K562 (cell line): Measurements from ENCODE around the gene RHEBL1. TPM values are rescaled to one million over a fixed set of nuclear protein-coding genes. Genes with fewer than 3 reads are reported as not detected.

Experiments used
- ELK3 ChIP-seq: fragments of 450-650 bp; formaldehyde crosslinking; IDR thresholded peaks from 2 replicates; pipeline ENCODE4 v1.4.0; 2020; ENCODE audit warnings: mild to moderate bottlenecking
- HNRNPLL ChIP-seq: fragments of 200-400 bp; formaldehyde crosslinking; IDR thresholded peaks from 2 replicates; pipeline ENCODE4 v1.6.1; 2017; ENCODE audit warnings: low read length, low read depth, mild to moderate bottlenecking; ENCODE audit not compliant: poor library complexity, severe bottlenecking
- NR3C1 ChIP-seq: sonication (generic); formaldehyde crosslinking; IDR thresholded peaks from 2 replicates; pipeline ENCODE4 v1.8.1; 2022; ENCODE audit warnings: missing genetic modification reagents
- SNIP1 ChIP-seq: fragments of 450-650 bp; IDR thresholded peaks from 2 replicates; pipeline ENCODE4 v1.7.1; 2017; ENCODE audit warnings: low read depth, mild to moderate bottlenecking
- ZBTB43 ChIP-seq: sonication (generic); formaldehyde crosslinking; IDR thresholded peaks from 2 replicates; pipeline ENCODE4 v1.8.0; 2023; ENCODE audit warnings: mild to moderate bottlenecking, missing genetic modification reagents
- ZNF764 ChIP-seq: fragments of 250-450 bp; sonication (Bioruptor Pico); IDR thresholded peaks from 2 replicates; pipeline ENCODE4 v1.4.0; 2020; ENCODE audit warnings: low read depth, mild to moderate bottlenecking, moderate library complexity
- polyA plus RNA-seq, 8 experiments: library from polyadenylated mRNA; depleted of rRNA in 4 of 8; stranded (reverse) in 5 of 8; unstranded in 3 of 8; fragments of >200 nt; fragmentation: Nextera tagmentation in 2 of 8; fragmentation: Illumina TruSeq in 1 of 8; extraction: Ambion mirVana in 2 of 8; extraction: Trizol in 1 of 8; gene quantifications; 2 replicates each; pipeline versions ENCODE4 v1.2.1 to v1.2.3, GENCODE V29; 2011 to 2014; ENCODE audit warnings: inconsistent platforms in 1 of 8, missing spikeins in 1 of 8
- total RNA-seq, 7 experiments: library from RNA; depleted of rRNA in 6 of 7; stranded (reverse); fragments of >200 nt in 6 of 7; fragmentation: Illumina TruSeq in 2 of 7; extraction: Trizol in 2 of 7; gene quantifications; 2 replicates each; pipeline versions ENCODE4 v1.2.1 to v1.2.3, GENCODE V29; 2011 to 2021; ENCODE audit warnings: low replicate concordance in 1 of 7
- TF ChIP-seq, protein P1 (sequence below): fragments of 250-450 bp; sonication (Bioruptor Pico); IDR thresholded peaks from 2 replicates; pipeline ENCODE4 v1.4.0; 2020

The RHEBL1 gene
- total and polyA plus RNA-seq, 9 of the 15 experiments (the other 6 are each of a cell fraction or from before 2014, with no cell fraction given) = 4.3 to 36.1 (median 8.2) TPM

DNA sequence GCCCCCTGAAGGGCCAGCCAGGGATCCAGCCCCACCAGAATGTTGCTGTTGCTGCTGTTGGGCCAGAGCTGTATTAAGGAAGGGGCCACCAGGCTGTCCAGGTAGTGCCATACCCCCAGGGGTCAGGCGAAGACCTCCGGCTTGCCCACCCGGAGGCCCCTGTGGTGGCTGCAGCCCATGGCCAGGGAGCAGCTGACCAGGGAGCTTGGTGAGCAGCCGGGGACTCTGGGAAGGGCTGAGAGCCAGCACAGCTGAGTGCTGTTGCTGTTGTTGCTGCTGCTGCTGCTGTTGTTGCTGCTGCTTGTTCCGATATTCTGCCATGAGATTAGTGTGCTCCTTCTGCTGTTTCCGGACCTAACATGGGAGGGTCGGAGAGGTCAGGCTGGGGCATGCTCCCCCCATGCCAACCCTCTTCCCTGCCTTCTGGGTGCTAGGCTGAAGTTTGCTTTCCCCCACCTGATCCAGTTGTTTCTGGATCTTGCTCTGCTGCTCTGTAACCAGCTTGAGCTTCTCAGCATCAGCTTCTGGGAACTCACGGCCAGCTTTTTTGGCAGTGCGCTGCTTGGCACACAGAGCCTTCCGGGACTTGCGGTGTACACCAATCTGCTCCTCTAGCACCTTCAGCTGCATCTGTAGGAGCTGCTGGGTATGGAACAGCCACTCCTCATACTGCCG is 36.0 kb downstream of the RHEBL1 start (continued):
- no peak for TF ChIP-seq ZBTB43 (CRISPR knock-in tag)
- TF ChIP-seq ELK3 (CRISPR knock-in tag) = no peak
- TF ChIP-seq ZNF764 (CRISPR knock-in tag) = no peak
- no peak for TF ChIP-seq HNRNPLL
- no peak for TF ChIP-seq SNIP1
- no peak for TF ChIP-seq NR3C1 (CRISPR knock-in tag)
- TF ChIP-seq, protein P1, sequence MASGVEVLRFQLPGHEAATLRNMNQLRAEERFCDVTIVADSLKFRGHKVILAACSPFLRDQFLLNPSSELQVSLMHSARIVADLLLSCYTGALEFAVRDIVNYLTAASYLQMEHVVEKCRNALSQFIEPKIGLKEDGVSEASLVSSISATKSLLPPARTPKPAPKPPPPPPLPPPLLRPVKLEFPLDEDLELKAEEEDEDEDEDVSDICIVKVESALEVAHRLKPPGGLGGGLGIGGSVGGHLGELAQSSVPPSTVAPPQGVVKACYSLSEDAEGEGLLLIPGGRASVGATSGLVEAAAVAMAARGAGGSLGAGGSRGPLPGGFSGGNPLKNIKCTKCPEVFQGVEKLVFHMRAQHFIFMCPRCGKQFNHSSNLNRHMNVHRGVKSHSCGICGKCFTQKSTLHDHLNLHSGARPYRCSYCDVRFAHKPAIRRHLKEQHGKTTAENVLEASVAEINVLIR (CRISPR knock-in tag) = no peak
